ENCODE measurements around the gene CPEB3.

DNA sequence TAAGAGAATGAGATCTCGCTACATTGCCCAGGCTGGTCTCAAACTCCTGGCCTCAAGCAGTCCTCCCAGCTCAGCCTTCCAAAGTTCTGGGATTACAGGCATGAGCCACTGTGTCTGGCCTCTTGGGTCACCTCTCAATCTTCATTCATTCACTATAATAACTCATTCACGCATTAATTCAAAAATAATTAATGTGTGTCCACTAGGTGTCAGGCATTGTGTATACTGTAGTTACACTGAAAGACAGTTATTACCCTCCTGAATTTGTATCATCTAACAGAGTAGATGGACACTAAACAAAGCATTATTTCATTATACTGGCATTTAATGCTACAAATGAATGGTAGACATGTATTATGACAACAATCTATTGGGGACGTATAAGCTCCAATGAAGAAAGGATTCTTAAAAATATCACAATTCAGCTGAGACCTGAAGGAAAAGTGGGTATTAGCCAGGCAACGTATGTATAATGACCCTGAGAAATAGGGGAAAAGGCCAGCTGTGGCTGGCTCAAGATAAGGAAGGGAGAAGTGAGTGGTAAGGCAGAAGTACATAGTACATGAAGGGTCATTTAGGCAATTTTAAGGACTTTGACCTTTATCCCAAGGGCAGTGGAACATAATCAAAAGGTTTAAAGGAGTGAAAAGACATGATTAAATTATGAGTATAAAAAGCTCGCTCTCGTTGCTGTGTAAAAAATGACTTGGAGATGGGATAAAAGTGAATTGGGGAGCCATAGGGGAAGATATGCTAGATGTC is 216.6 kb downstream of the CPEB3 start:
- TF ChIP-seq, protein P1, sequence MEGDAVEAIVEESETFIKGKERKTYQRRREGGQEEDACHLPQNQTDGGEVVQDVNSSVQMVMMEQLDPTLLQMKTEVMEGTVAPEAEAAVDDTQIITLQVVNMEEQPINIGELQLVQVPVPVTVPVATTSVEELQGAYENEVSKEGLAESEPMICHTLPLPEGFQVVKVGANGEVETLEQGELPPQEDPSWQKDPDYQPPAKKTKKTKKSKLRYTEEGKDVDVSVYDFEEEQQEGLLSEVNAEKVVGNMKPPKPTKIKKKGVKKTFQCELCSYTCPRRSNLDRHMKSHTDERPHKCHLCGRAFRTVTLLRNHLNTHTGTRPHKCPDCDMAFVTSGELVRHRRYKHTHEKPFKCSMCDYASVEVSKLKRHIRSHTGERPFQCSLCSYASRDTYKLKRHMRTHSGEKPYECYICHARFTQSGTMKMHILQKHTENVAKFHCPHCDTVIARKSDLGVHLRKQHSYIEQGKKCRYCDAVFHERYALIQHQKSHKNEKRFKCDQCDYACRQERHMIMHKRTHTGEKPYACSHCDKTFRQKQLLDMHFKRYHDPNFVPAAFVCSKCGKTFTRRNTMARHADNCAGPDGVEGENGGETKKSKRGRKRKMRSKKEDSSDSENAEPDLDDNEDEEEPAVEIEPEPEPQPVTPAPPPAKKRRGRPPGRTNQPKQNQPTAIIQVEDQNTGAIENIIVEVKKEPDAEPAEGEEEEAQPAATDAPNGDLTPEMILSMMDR (conservative IDR thresholded peaks at IDR 0.05; ENCODE audit: low read depth, low read length), result peak; percentile 35; the same call in 1 of the 2 replicates
- TF ChIP-seq EZH2 (IDR thresholded peaks at IDR 0.05; ENCODE audit: borderline replicate concordance, low read depth, low read length, poor library complexity, severe bottlenecking), result no peak
